ENCODE results near the gene USP9Y.

- TF ChIP-seq, protein P1, sequence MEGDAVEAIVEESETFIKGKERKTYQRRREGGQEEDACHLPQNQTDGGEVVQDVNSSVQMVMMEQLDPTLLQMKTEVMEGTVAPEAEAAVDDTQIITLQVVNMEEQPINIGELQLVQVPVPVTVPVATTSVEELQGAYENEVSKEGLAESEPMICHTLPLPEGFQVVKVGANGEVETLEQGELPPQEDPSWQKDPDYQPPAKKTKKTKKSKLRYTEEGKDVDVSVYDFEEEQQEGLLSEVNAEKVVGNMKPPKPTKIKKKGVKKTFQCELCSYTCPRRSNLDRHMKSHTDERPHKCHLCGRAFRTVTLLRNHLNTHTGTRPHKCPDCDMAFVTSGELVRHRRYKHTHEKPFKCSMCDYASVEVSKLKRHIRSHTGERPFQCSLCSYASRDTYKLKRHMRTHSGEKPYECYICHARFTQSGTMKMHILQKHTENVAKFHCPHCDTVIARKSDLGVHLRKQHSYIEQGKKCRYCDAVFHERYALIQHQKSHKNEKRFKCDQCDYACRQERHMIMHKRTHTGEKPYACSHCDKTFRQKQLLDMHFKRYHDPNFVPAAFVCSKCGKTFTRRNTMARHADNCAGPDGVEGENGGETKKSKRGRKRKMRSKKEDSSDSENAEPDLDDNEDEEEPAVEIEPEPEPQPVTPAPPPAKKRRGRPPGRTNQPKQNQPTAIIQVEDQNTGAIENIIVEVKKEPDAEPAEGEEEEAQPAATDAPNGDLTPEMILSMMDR (IDR thresholded peaks at IDR 0.05; ENCODE audit: poor library complexity, severe bottlenecking), result no peak
- no peak for TF ChIP-seq TAF1 (IDR thresholded peaks at IDR 0.05; ENCODE audit: low read depth)
- TF ChIP-seq, protein P2, sequence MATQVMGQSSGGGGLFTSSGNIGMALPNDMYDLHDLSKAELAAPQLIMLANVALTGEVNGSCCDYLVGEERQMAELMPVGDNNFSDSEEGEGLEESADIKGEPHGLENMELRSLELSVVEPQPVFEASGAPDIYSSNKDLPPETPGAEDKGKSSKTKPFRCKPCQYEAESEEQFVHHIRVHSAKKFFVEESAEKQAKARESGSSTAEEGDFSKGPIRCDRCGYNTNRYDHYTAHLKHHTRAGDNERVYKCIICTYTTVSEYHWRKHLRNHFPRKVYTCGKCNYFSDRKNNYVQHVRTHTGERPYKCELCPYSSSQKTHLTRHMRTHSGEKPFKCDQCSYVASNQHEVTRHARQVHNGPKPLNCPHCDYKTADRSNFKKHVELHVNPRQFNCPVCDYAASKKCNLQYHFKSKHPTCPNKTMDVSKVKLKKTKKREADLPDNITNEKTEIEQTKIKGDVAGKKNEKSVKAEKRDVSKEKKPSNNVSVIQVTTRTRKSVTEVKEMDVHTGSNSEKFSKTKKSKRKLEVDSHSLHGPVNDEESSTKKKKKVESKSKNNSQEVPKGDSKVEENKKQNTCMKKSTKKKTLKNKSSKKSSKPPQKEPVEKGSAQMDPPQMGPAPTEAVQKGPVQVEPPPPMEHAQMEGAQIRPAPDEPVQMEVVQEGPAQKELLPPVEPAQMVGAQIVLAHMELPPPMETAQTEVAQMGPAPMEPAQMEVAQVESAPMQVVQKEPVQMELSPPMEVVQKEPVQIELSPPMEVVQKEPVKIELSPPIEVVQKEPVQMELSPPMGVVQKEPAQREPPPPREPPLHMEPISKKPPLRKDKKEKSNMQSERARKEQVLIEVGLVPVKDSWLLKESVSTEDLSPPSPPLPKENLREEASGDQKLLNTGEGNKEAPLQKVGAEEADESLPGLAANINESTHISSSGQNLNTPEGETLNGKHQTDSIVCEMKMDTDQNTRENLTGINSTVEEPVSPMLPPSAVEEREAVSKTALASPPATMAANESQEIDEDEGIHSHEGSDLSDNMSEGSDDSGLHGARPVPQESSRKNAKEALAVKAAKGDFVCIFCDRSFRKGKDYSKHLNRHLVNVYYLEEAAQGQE (IDR thresholded peaks at IDR 0.05; ENCODE audit: borderline replicate concordance), result no peak
- no peak for TF ChIP-seq EZH2 (IDR thresholded peaks at IDR 0.05; ENCODE audit: borderline replicate concordance, insufficient read depth, low read length, poor library complexity, severe bottlenecking)
- no peak for TF ChIP-seq SMC3 (conservative IDR thresholded peaks at IDR 0.05; ENCODE audit: poor library complexity)
- no peak for TF ChIP-seq POLR2AphosphoS5 (IDR thresholded peaks at IDR 0.05)
Observed at GRCh38 chrY:12741414-12741813, 40.4 kb downstream of the USP9Y start.
